NCI-H748 (cell line): ENCODE results near the gene AFG1L.

Source experiments
- DNase-seq: peaks from one replicate; lab custom pipeline; 2025; ENCODE audit not compliant: unreplicated experiment; lab: John Stamatoyannopoulos, UW

The AFG1L gene

DNA sequence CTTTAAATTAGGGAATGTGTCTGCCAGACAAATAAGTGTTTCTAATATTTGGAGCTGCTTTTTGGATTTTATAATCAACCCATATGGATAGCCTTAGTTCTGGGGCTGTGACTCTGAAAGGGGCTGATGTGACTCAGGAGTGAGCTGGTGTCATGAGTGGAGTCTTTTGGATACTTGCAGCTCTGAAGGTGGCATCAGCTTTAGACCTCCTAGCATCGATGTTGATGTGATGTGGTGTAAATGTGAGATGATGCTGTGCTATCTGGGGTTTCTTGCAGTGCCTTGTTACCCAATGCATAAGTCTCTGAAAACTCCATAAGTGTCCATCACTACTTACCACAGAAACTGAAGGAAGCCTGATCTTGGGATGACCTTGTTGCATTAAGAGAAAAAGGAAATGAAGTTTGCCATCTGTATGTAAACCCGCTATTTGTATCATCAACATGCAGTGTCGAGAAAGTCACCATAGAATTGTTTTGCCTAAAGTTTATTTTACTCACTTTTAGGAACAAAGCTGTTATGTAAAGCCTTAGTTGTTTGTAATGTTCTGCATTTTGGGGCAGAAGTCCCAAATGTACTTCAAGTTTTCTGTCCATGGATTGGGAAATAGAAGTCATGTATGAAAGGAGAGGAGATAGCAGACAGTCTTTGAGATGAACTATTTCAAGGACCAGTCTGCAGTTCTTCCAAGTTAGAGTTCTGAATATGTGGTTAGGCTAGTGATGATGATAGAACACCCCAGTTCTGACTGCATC is 273.9 kb downstream of the AFG1L start:
- DNase-seq, result no peak

GRCh38 chr6:108570517-108570916 is 275.7 kb downstream of the AFG1L start:
- DNase-seq, result no peak

DNA sequence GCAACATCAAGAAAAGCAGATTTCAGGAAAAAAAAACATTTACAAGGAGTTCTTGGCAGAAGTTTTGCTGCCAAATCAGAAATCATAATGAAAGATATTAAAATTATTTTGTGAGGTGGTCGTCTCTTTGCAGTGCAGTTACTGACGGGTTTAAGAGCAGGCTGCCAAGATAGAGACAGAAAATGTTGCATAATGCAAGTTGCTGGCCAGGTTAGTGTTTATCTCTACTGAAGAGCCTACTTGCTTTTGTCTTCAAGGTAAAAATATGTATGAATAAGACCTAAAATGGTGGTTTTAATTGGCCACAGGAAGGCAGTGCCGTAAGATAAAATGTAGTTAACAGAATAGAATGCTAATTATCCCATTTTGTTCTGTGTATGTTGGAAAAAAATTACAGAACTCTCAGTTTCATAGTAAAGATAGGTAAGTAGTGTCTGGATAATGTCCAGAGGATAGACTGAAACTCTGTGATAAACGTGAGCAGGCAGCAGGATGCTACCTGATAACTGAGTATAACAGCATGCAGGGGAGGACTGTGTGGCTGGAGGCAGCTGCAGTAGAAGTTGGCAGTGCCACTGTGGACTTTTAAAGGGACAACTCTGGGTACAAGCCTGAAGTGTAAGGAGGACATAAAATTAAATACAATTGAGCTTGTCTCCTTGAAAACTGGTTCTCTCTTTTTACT is 279.7 kb downstream of the AFG1L start:
- no peak for DNase-seq
